Breast epithelium (tissue), 4 donors: ENCODE results near the gene LINGO1. TPM values are rescaled to one million over a fixed set of nuclear protein-coding genes. Genes with fewer than 3 reads are reported as not detected.

Experiments
- DNase-seq, 2 donors: peaks; one replicate each; pipeline ENCODE4 v3.0.0-alpha.2; 2019; ENCODE audit warnings: low spot score in 2 of 2
- H3K27ac ChIP-seq, 2 donors: fragments of 200-600 bp; sonication (generic) in 1 of 2; one replicate each; pipeline ENCODE4 v1.5.1; 2016 to 2019; ENCODE audit warnings: mild to moderate bottlenecking in 1 of 2
- H3K27me3 ChIP-seq, 2 donors: fragments of 200-600 bp; sonication (generic) in 1 of 2; one replicate each; pipeline versions ENCODE4 v1.5.1 to v1.6.0; 2017 to 2019; ENCODE audit warnings: control low read depth in 1 of 2, mild to moderate bottlenecking in 1 of 2
- H3K36me3 ChIP-seq: fragments of 200-600 bp; one replicate; pipeline ENCODE4 v1.5.1; 2019
- H3K4me1 ChIP-seq, 2 donors: fragments of 200-600 bp; sonication (generic); one replicate each; pipeline ENCODE4 v1.5.1; 2016 to 2019; ENCODE audit warnings: control low read depth in 1 of 2
- H3K4me3 ChIP-seq, 3 donors: fragments of 200-600 bp; sonication (generic); 1 replicate in 2 of 3; 2 replicates in 1 of 3; pipeline ENCODE4 v1.5.1; 2016 to 2019; ENCODE audit warnings: mild to moderate bottlenecking in 3 of 3, moderate library complexity in 2 of 3
- H3K9me3 ChIP-seq, 2 donors: fragments of 200-600 bp; sonication (generic) in 1 of 2; one replicate each; pipeline ENCODE4 v1.5.1; 2016 to 2019; ENCODE audit warnings: control low read depth in 1 of 2
- CTCF ChIP-seq, 3 donors: fragments of 450-650 bp; IDR thresholded peaks; one replicate each; pipeline ENCODE4 v1.5.1; 2016 to 2017; ENCODE audit warnings: antibody characterized with exemption in 3 of 3, mild to moderate bottlenecking in 3 of 3, moderate library complexity in 3 of 3
- POLR2A ChIP-seq: fragments of 450-650 bp; IDR thresholded peaks from one replicate; pipeline ENCODE4 v1.6.1; 2016; ENCODE audit warnings: antibody characterized with exemption, mild to moderate bottlenecking, moderate library complexity
- POLR2AphosphoS5 ChIP-seq, 3 donors: sonication (generic); formaldehyde crosslinking; IDR thresholded peaks; one replicate each; pipeline ENCODE4 v1.6.1; 2017; ENCODE audit warnings: antibody characterized with exemption in 3 of 3
- intact Hi-C: fragments of 100-400 bp; cut with DNase I; formaldehyde crosslinking; loops from one replicate; pipeline ENCODE4 v1.15.1; 2023; ENCODE audit warnings: low total_unique reads
- total RNA-seq, 3 donors: library from RNA; depleted of rRNA; stranded (reverse); fragments of >200 nt; gene quantifications; one replicate each; pipeline ENCODE4 v1.1.0, GENCODE V29; 2016

Gene LINGO1
- total RNA-seq, 3 donors from 2014 or later, result 1.2 to 1.6 TPM; not detected in 1

- H3K27ac ChIP-seq, result no peak overlapping the region
- H3K4me1 ChIP-seq, result no peaks in the 10 kb centered on the region
- H3K9me3 ChIP-seq, result no peaks in the 10 kb centered on the region
- intact Hi-C loops, result no loop called here
- no peaks in the 10 kb centered on the region for H3K36me3 ChIP-seq
- TF ChIP-seq POLR2A (no peak), POLR2AphosphoS5 (IDR thresholded peaks at IDR 0.05) (no peak), CTCF (IDR thresholded peaks at IDR 0.05) (no peak)
- no peak overlapping the region for H3K4me3 ChIP-seq
- no peak for DNase-seq
- peaks cover 0 to 20% of the 10 kb centered on the region in 2 donors for H3K27me3 ChIP-seq
Measured at GRCh38 chr15:77673866-77674265, 41.2 kb upstream of the LINGO1 start.

GRCh38 chr15:77672135-77672534, 39.4 kb upstream of the LINGO1 start:
- Histone ChIP-seq H3K36me3 (no peaks in the 10 kb centered on the region), H3K9me3 (no peaks in the 10 kb centered on the region), H3K4me3 (no peak overlapping the region), H3K4me1 (no peaks in the 10 kb centered on the region), H3K27me3 (peaks cover 0 to 21% of the 10 kb centered on the region in 2 donors), H3K27ac (no peak overlapping the region)
- no peak for DNase-seq
- TF ChIP-seq CTCF (IDR thresholded peaks at IDR 0.05) (no peak), POLR2AphosphoS5 (IDR thresholded peaks at IDR 0.05) (no peak), POLR2A (no peak)
- intact Hi-C loops, result no loop called here

DNA sequence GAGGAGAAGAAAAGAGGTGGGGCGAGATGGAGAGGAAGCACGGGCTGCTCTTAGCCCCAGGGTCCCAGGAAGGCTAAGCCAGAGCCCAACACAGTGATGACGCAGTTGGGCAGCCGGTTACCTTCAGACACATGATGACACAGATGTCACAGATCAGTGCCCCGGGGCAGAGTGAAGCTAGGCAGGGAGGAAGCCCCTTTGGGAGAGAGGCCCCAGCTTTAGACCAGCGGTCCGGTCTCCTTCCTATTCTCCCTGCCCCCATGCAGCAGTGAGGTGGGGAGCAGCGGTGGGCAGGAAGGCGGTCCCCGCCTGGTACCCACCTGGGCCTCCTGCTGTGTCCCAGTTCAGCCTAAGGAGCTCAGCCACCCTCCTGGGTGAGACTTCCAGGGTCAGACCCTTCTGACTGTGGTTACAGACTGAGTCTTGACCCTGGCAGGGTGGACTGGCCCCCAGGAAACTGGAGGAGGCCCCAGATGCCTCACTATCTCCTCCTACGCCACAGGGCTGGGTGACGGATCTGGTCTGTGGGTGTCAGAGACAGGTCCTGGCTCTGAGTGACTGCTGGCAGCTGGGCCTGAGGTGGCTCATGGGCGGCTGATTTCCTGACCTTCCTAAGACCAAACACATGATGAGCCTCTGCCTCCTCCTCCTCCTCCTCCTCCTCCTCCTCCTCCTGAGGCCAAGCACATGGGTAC, 38.8 kb upstream of the LINGO1 start:
- no peak for DNase-seq
- Histone ChIP-seq H3K27ac (no peak overlapping the region), H3K27me3 (peaks cover 0 to 21% of the 10 kb centered on the region in 2 donors), H3K9me3 (no peaks in the 10 kb centered on the region), H3K4me1 (no peaks in the 10 kb centered on the region), H3K4me3 (no peak overlapping the region), H3K36me3 (no peaks in the 10 kb centered on the region)
- TF ChIP-seq POLR2A (no peak), CTCF (IDR thresholded peaks at IDR 0.05) (no peak), POLR2AphosphoS5 (IDR thresholded peaks at IDR 0.05) (no peak)
- intact Hi-C loops, result no loop called here

- H3K27ac ChIP-seq, result no peak overlapping the region
- H3K36me3 ChIP-seq, result no peaks in the 10 kb centered on the region
- intact Hi-C loops, result no loop called here
- H3K4me3 ChIP-seq, result no peak overlapping the region
- no peak for DNase-seq
- H3K27me3 ChIP-seq, result peaks cover 0 to 21% of the 10 kb centered on the region in 2 donors
- no peaks in the 10 kb centered on the region for H3K9me3 ChIP-seq
- TF ChIP-seq POLR2A, result no peak
- H3K4me1 ChIP-seq, result no peaks in the 10 kb centered on the region
Measured at GRCh38 chr15:77670558-77671361, 38.0 kb upstream of the LINGO1 start.

- no peaks in the 10 kb centered on the region for H3K4me1 ChIP-seq
- H3K27ac ChIP-seq, result no peak overlapping the region
- no peaks in the 10 kb centered on the region for H3K9me3 ChIP-seq
- H3K4me3 ChIP-seq, result no peak overlapping the region
- intact Hi-C loops, result no loop called here
- no peak for DNase-seq
- peaks cover 0 to 21% of the 10 kb centered on the region in 2 donors for H3K27me3 ChIP-seq
- no peak for TF ChIP-seq POLR2A
- no peak for TF ChIP-seq POLR2AphosphoS5 (IDR thresholded peaks at IDR 0.05)
- TF ChIP-seq CTCF (IDR thresholded peaks at IDR 0.05), result no peak
- H3K36me3 ChIP-seq, result no peaks in the 10 kb centered on the region
Measured at GRCh38 chr15:77669896-77670295, 37.2 kb upstream of the LINGO1 start.
